Endodermal cell (in vitro differentiated cells): ENCODE measurements around the gene CYP4V2. TPM values are rescaled to one million over a fixed set of nuclear protein-coding genes. Genes with fewer than 3 reads are reported as not detected.

Experiments used
- DNase-seq: peaks from one replicate; pipeline ENCODE4 v3.0.0-alpha.2; 2017
- H3K27ac ChIP-seq: 2 replicates; pipeline ENCODE4 v1.5.1; 2013; ENCODE audit warnings: mild to moderate bottlenecking, low read depth, low read length, moderate library complexity
- H3K27me3 ChIP-seq: 2 replicates; pipeline ENCODE4 v1.6.1; 2013; ENCODE audit warnings: mild to moderate bottlenecking, low read length, moderate library complexity; ENCODE audit not compliant: insufficient read depth, control insufficient read depth, poor library complexity, severe bottlenecking
- H3K36me3 ChIP-seq: 2 replicates; pipeline ENCODE4 v1.7.0; 2013; ENCODE audit warnings: mild to moderate bottlenecking, low read length, moderate library complexity; ENCODE audit not compliant: control insufficient read depth, insufficient read depth
- H3K4me1 ChIP-seq: one replicate; pipeline ENCODE4 v1.7.0; 2013; ENCODE audit warnings: low read length; ENCODE audit not compliant: control insufficient read depth, insufficient read depth
- H3K4me3 ChIP-seq: 2 replicates; pipeline ENCODE4 v1.5.1; 2013; ENCODE audit warnings: mild to moderate bottlenecking, low read length, moderate library complexity
- H3K9ac ChIP-seq: 2 replicates; pipeline ENCODE4 v1.6.1; 2013; ENCODE audit warnings: mild to moderate bottlenecking, low read length, moderate library complexity; ENCODE audit not compliant: poor library complexity, severe bottlenecking; ENCODE audit errors: extremely low read depth
- H3K9me3 ChIP-seq: 2 replicates; pipeline ENCODE4 v1.6.1; 2013; ENCODE audit warnings: mild to moderate bottlenecking, low read length, moderate library complexity; ENCODE audit not compliant: control insufficient read depth
- H3K27ac Mint-ChIP-seq: 2 replicates; pipeline ENCODE4 v1.8.0; 2020; ENCODE audit warnings: mixed read lengths
- H3K27me3 Mint-ChIP-seq: 2 replicates; pipeline ENCODE4 v1.8.0; 2021; ENCODE audit warnings: mild to moderate bottlenecking, mixed read lengths; ENCODE audit not compliant: insufficient read depth
- H3K36me3 Mint-ChIP-seq: 2 replicates; pipeline ENCODE4 v1.8.0; 2020; ENCODE audit warnings: low read depth, mixed read lengths
- H3K4me1 Mint-ChIP-seq: 2 replicates; pipeline ENCODE4 v1.8.0; 2020; ENCODE audit warnings: mixed read lengths
- H3K4me3 Mint-ChIP-seq: 2 replicates; pipeline ENCODE4 v1.8.0; 2020; ENCODE audit warnings: mild to moderate bottlenecking, moderate library complexity, mixed read lengths
- H3K9me3 Mint-ChIP-seq: 2 replicates; pipeline ENCODE4 v1.8.0; 2020; ENCODE audit warnings: mild to moderate bottlenecking, mixed read lengths
- WGBS, 2 experiments: methylation state at CpG; one replicate each; pipeline versions ENCODE4 v1.1.5 to v1.1.7; 2013; ENCODE audit warnings: missing lambda C conversion rate in 2 of 2, mixed read lengths in 1 of 2; ENCODE audit not compliant: insufficient coverage in 1 of 2, insufficient read length in 1 of 2; 5-methylcytosine and 5-hydroxymethylcytosine counted together
- total RNA-seq, 2 donors: library from RNA; stranded (reverse); fragmentation: NEBNext Ultra II Directional in 1 of 2; extraction: Animal tissue kit (Norgen Biotek cat#: 25700) in 1 of 2; gene quantifications; 2 replicates in 1 of 2; 3 replicates in 1 of 2; pipeline ENCODE4 v1.2.1, GENCODE V29; 2021
- TF ChIP-seq, protein P1 (sequence below): fragments of 200-600 bp; sonication (generic); conservative IDR thresholded peaks from 2 replicates; pipeline ENCODE4 v1.5.0; 2021; ENCODE audit warnings: antibody characterized with exemption, mild to moderate bottlenecking

The CYP4V2 gene
- total RNA-seq, 2 donors from 2014 or later, result 2.0 to 2.1 TPM

DNA sequence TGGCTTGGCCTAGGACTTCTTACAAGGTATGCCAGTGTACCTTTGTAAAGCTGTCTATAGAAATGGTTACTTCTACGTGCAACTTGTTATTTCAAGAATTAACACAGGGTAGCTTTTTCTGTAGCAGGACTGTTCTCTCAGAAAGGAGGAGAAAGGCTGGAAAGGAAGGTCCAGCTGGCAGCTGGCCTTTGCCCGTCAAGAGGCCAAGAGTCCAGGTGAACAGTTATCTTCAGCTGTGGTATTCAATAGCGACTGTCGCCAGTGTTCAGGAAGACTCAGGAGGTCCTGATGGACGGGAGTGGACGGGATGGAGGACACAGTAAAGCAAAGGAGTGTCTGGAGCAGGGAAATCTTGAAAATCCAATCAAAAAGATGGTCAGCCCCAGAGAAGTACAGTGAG lies 4.7 kb downstream of the CYP4V2 start:
- H3K9ac ChIP-seq, result no peak overlapping the region
- Mint-ChIP-seq H3K27ac (no peak overlapping the region), H3K36me3 (no peaks in the 10 kb centered on the region), H3K27me3 (no peaks in the 10 kb centered on the region), H3K4me1 (peaks cover 2% of the 10 kb centered on the region), H3K4me3 (no peak overlapping the region), H3K9me3 (no peaks in the 10 kb centered on the region)
- no peak for DNase-seq
- H3K27ac ChIP-seq, result no peak overlapping the region
- 92 to 99% methylated on average over 6 of the region's 6 CpGs for WGBS, 2 experiments
- no peaks in the 10 kb centered on the region for H3K36me3 ChIP-seq
- TF ChIP-seq, protein P1, sequence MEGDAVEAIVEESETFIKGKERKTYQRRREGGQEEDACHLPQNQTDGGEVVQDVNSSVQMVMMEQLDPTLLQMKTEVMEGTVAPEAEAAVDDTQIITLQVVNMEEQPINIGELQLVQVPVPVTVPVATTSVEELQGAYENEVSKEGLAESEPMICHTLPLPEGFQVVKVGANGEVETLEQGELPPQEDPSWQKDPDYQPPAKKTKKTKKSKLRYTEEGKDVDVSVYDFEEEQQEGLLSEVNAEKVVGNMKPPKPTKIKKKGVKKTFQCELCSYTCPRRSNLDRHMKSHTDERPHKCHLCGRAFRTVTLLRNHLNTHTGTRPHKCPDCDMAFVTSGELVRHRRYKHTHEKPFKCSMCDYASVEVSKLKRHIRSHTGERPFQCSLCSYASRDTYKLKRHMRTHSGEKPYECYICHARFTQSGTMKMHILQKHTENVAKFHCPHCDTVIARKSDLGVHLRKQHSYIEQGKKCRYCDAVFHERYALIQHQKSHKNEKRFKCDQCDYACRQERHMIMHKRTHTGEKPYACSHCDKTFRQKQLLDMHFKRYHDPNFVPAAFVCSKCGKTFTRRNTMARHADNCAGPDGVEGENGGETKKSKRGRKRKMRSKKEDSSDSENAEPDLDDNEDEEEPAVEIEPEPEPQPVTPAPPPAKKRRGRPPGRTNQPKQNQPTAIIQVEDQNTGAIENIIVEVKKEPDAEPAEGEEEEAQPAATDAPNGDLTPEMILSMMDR, result no peak
- no peaks in the 10 kb centered on the region for H3K27me3 ChIP-seq
- H3K4me3 ChIP-seq, result no peak overlapping the region
- no peaks in the 10 kb centered on the region for H3K4me1 ChIP-seq
- H3K9me3 ChIP-seq, result no peaks in the 10 kb centered on the region

DNA sequence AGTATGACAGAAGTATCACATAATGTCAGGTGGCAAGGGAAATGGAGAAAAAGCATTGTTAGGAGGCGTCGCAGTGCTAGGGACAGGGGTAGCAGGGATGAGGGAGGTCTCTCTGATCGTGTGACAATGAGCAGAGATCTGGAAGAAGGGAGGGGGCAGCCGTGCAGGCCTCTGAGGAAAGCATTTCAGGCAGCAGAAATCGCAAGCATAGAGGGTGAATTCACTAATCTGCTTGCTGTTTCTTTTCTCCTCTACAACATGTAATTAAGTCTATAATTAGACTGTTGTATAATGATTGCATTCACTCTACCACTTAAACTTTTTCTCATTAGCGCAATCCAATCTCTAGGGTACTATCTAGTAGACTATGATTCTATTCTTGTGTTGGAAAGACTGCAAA lies 9.1 kb downstream of the CYP4V2 start:
- H3K4me1 Mint-ChIP-seq, result no peaks in the 10 kb centered on the region
- H3K9me3 Mint-ChIP-seq, result no peaks in the 10 kb centered on the region
- WGBS, 2 experiments, result 78 to 100% methylated on average over 2 to 6 of the region's 6 CpGs

DNA sequence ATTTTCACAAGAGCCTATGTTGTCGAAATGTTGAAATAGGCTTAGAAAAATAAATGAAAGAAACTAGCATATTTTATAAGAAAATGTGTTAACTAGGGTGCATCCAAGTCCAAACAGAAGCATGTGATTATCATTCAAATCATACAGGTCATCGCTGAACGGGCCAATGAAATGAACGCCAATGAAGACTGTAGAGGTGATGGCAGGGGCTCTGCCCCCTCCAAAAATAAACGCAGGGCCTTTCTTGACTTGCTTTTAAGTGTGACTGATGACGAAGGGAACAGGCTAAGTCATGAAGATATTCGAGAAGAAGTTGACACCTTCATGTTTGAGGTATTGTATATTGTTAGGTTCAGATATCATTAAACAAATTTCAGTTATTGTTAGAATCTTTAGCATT lies 9.6 kb downstream of the CYP4V2 start:
- TF ChIP-seq, protein P1, result no peak
- H3K27me3 ChIP-seq, result no peaks in the 10 kb centered on the region
- Mint-ChIP-seq H3K27me3 (no peaks in the 10 kb centered on the region), H3K9me3 (no peaks in the 10 kb centered on the region), H3K36me3 (no peaks in the 10 kb centered on the region), H3K27ac (no peak overlapping the region), H3K4me1 (no peaks in the 10 kb centered on the region), H3K4me3 (no peak overlapping the region)
- no peak for DNase-seq
- no peaks in the 10 kb centered on the region for H3K36me3 ChIP-seq
- no peak overlapping the region for H3K9ac ChIP-seq
- H3K27ac ChIP-seq, result no peak overlapping the region
- no peaks in the 10 kb centered on the region for H3K9me3 ChIP-seq
- no peak overlapping the region for H3K4me3 ChIP-seq
- 94 to 96% methylated on average over 6 to 7 of the region's 7 CpGs for WGBS, 2 experiments
- no peaks in the 10 kb centered on the region for H3K4me1 ChIP-seq

More for the DNA sequence above, 9.1 kb downstream of the CYP4V2 start:
- Histone ChIP-seq H3K9ac (no peak overlapping the region), H3K27me3 (no peaks in the 10 kb centered on the region), H3K36me3 (no peaks in the 10 kb centered on the region), H3K4me3 (no peak overlapping the region), H3K9me3 (no peaks in the 10 kb centered on the region), H3K27ac (no peak overlapping the region), H3K4me1 (no peaks in the 10 kb centered on the region)
- H3K36me3 Mint-ChIP-seq, result no peaks in the 10 kb centered on the region
- TF ChIP-seq, protein P1, result no peak
- H3K27ac Mint-ChIP-seq, result no peak overlapping the region
- H3K4me3 Mint-ChIP-seq, result no peak overlapping the region
- DNase-seq, result no peak
- H3K27me3 Mint-ChIP-seq, result no peaks in the 10 kb centered on the region
